ENCODE results near the gene EFHD2. TPM values are rescaled to one million over a fixed set of nuclear protein-coding genes. Genes with fewer than 3 reads are reported as not detected.

The EFHD2 gene
- polyA plus RNA-seq, 1 experiment = 30.4 TPM

GRCh38 chr1:15382601-15383518, 26.8 kb upstream of the EFHD2 start:
- H3K9me3 ChIP-seq (ENCODE audit: control insufficient read depth, insufficient read depth, low read length) = no peaks in the 10 kb centered on the region
- no peak for DNase-seq (ENCODE audit: low read depth, low spot score)
- no peak overlapping the region for H3K4me3 ChIP-seq (ENCODE audit: low read depth, low read length)
- ChIA-PET CTCF (interaction anchor here (1.8 kb wide), 1 partner anchor 59 kb away, joined by 5 read pairs; no protein-coding TSS in a partner anchor), POLR2A (no interaction called here)
- TF ChIP-seq CTCF (IDR thresholded peaks at IDR 0.05; ENCODE audit: low read depth, low read length) = no peak
- no peak overlapping the region for H3K27ac ChIP-seq (ENCODE audit: low read depth, low read length)
- peaks cover 7% of the 10 kb centered on the region for H3K27me3 ChIP-seq (ENCODE audit: control insufficient read depth, insufficient read depth, low read length)

GRCh38 chr1:15383810-15384209, 25.9 kb upstream of the EFHD2 start:
- ChIA-PET CTCF (no interaction called here), POLR2A (no interaction called here)
- no peak for DNase-seq (ENCODE audit: low read depth, low spot score)
- H3K27ac ChIP-seq (ENCODE audit: low read depth, low read length) = no peak overlapping the region
- H3K4me3 ChIP-seq (ENCODE audit: low read depth, low read length) = no peak overlapping the region
- H3K9me3 ChIP-seq (ENCODE audit: control insufficient read depth, insufficient read depth, low read length) = no peaks in the 10 kb centered on the region
- H3K27me3 ChIP-seq (ENCODE audit: control insufficient read depth, insufficient read depth, low read length) = peaks cover 11% of the 10 kb centered on the region
- TF ChIP-seq CTCF (IDR thresholded peaks at IDR 0.05; ENCODE audit: low read depth, low read length) = no peak

GRCh38 chr1:15384301-15384901, 25.3 kb upstream of the EFHD2 start:
- ChIA-PET CTCF (no interaction called here), POLR2A (no interaction called here)
- Histone ChIP-seq H3K9me3 (ENCODE audit: control insufficient read depth, insufficient read depth, low read length) (no peaks in the 10 kb centered on the region), H3K4me3 (ENCODE audit: low read depth, low read length) (no peak overlapping the region), H3K27ac (ENCODE audit: low read depth, low read length) (no peak overlapping the region), H3K27me3 (ENCODE audit: control insufficient read depth, insufficient read depth, low read length) (peaks cover 11% of the 10 kb centered on the region)
- no peak for TF ChIP-seq CTCF (IDR thresholded peaks at IDR 0.05; ENCODE audit: low read depth, low read length)
- no peak for DNase-seq (ENCODE audit: low read depth, low spot score)

- POLR2A ChIA-PET = no interaction called here
- no peak for TF ChIP-seq CTCF (IDR thresholded peaks at IDR 0.05; ENCODE audit: low read depth, low read length)
- Histone ChIP-seq H3K9me3 (ENCODE audit: control insufficient read depth, insufficient read depth, low read length) (no peaks in the 10 kb centered on the region), H3K27me3 (ENCODE audit: control insufficient read depth, insufficient read depth, low read length) (peaks cover 11% of the 10 kb centered on the region), H3K4me3 (ENCODE audit: low read depth, low read length) (no peak overlapping the region), H3K27ac (ENCODE audit: low read depth, low read length) (no peak overlapping the region)
- CTCF ChIA-PET = interaction anchor here (0.8 to 2.1 kb wide), 4 partner anchors 47 to 286 kb away, joined by 3 to 11 read pairs (median 6); no protein-coding TSS in a partner anchor
- no peak for DNase-seq (ENCODE audit: low read depth, low spot score)
These were observed 24.3 kb upstream of the EFHD2 start for GRCh38 chr1:15385420-15385819.
